GM23338 (cell line): Measurements from ENCODE around the gene C20orf204. TPM values are rescaled to one million over a fixed set of nuclear protein-coding genes. Genes with fewer than 3 reads are reported as not detected.

Source experiments
- ATAC-seq: fragments of 200-7000 bp; cut with Tn5 transposase; 3 replicates; pipeline ENCODE4 v1.9.1; 2020
- DNase-seq: peaks from one replicate; pipeline ENCODE4 v3.0.0-alpha.2; 2015; ENCODE audit warnings: low spot score
- H2AFZ ChIP-seq: fragments of 200-600 bp; sonication (generic); 2 replicates; pipeline ENCODE4 v1.8.0; 2016; ENCODE audit warnings: antibody characterized with exemption, mild to moderate bottlenecking, moderate library complexity
- H3F3A ChIP-seq: fragments of 200-600 bp; sonication (generic); replicated peaks from 2 replicates; pipeline ENCODE4 v1.8.0; 2017; ENCODE audit warnings: antibody characterized with exemption, mixed run types, low read depth
- H3K27ac ChIP-seq: fragments of 200-600 bp; sonication (generic); 2 replicates; pipeline ENCODE4 v1.6.1; 2016; ENCODE audit warnings: low read depth
- H3K27me3 ChIP-seq: fragments of 200-600 bp; sonication (generic); 2 replicates; pipeline ENCODE4 v1.8.0; 2016; ENCODE audit warnings: mild to moderate bottlenecking, mixed run types, moderate library complexity; ENCODE audit not compliant: insufficient read depth
- H3K36me3 ChIP-seq: fragments of 200-600 bp; sonication (generic); 2 replicates; pipeline ENCODE4 v1.8.0; 2016; ENCODE audit warnings: mild to moderate bottlenecking; ENCODE audit not compliant: insufficient read depth
- H3K4me1 ChIP-seq: fragments of 200-600 bp; sonication (generic); 2 replicates; pipeline ENCODE4 v1.8.0; 2016; ENCODE audit warnings: mild to moderate bottlenecking, moderate library complexity; ENCODE audit not compliant: insufficient read depth
- H3K4me2 ChIP-seq: fragments of 200-600 bp; sonication (generic); 2 replicates; pipeline ENCODE4 v1.7.1; 2017; ENCODE audit warnings: mixed run types
- H3K4me3 ChIP-seq: fragments of 200-600 bp; sonication (generic); 2 replicates; pipeline ENCODE4 v1.6.1; 2016; ENCODE audit warnings: mixed run types
- H3K79me2 ChIP-seq: fragments of 200-600 bp; sonication (generic); replicated peaks from 2 replicates; pipeline ENCODE4 v1.8.0; 2017; ENCODE audit warnings: mild to moderate bottlenecking; ENCODE audit not compliant: insufficient read depth
- H3K9me2 ChIP-seq: fragments of 200-600 bp; sonication (generic); 2 replicates; pipeline ENCODE4 v1.8.0; 2017; ENCODE audit not compliant: insufficient read depth
- H4K20me1 ChIP-seq: fragments of 200-600 bp; sonication (generic); replicated peaks from 2 replicates; pipeline ENCODE4 v1.8.0; 2017; ENCODE audit warnings: mild to moderate bottlenecking; ENCODE audit not compliant: insufficient read depth
- H3K27ac Mint-ChIP-seq: 2 replicates; pipeline ENCODE4 v1.8.0; 2020; ENCODE audit warnings: inconsistent platforms, mild to moderate bottlenecking, moderate library complexity, mixed read lengths
- H3K27me3 Mint-ChIP-seq: 3 replicates; pipeline ENCODE4 v1.8.0; 2022; ENCODE audit warnings: low read depth, mild to moderate bottlenecking, moderate library complexity, mixed read lengths, inconsistent platforms; ENCODE audit not compliant: insufficient read depth, poor library complexity
- H3K36me3 Mint-ChIP-seq: 3 replicates; pipeline ENCODE4 v1.8.0; 2021; ENCODE audit warnings: low read depth, mild to moderate bottlenecking, inconsistent platforms, moderate library complexity, mixed read lengths
- H3K4me1 Mint-ChIP-seq: 3 replicates; pipeline ENCODE4 v1.8.0; 2020; ENCODE audit warnings: mild to moderate bottlenecking, inconsistent platforms, mixed read lengths
- H3K4me3 Mint-ChIP-seq: 3 replicates; pipeline ENCODE4 v1.8.0; 2021; ENCODE audit warnings: moderate library complexity, mild to moderate bottlenecking, inconsistent platforms, mixed read lengths
- H3K9me3 Mint-ChIP-seq: 3 replicates; pipeline ENCODE4 v1.8.0; 2020; ENCODE audit warnings: moderate library complexity, mild to moderate bottlenecking, inconsistent platforms, mixed read lengths
- CREB1 ChIP-seq: fragments of 250-450 bp; sonication (Bioruptor Pico); IDR thresholded peaks from 2 replicates; pipeline ENCODE4 v1.5.0; 2020; ENCODE audit warnings: low read depth, mild to moderate bottlenecking, moderate library complexity
- ETS1 ChIP-seq: IDR thresholded peaks from 2 replicates; pipeline ENCODE4 v1.6.1; 2016; ENCODE audit warnings: antibody characterized with exemption
- EZH2 ChIP-seq: fragments of 200-600 bp; sonication (generic); IDR thresholded peaks from one replicate; pipeline ENCODE4 v1.8.0; 2017; ENCODE audit warnings: antibody characterized with exemption, mild to moderate bottlenecking, low read depth; ENCODE audit not compliant: unreplicated experiment
- EZH2phosphoT487 ChIP-seq: fragments of 200-600 bp; sonication (generic); IDR thresholded peaks from one replicate; pipeline ENCODE4 v1.8.1; 2018; ENCODE audit warnings: antibody characterized with exemption; ENCODE audit not compliant: unreplicated experiment
- JUNB ChIP-seq: IDR thresholded peaks from one replicate; pipeline ENCODE4 v1.6.1; 2016; ENCODE audit warnings: antibody characterized with exemption; ENCODE audit not compliant: unreplicated experiment
- NANOG ChIP-seq: IDR thresholded peaks from 2 replicates; pipeline ENCODE4 v1.6.1; 2016; ENCODE audit warnings: antibody characterized with exemption, borderline replicate concordance
- STAT1 ChIP-seq: IDR thresholded peaks from one replicate; pipeline ENCODE4 v1.6.1; 2016; ENCODE audit warnings: antibody characterized with exemption; ENCODE audit not compliant: unreplicated experiment
- ZNF114 ChIP-seq: fragments of 250-450 bp; sonication (Bioruptor Pico); IDR thresholded peaks from 2 replicates; pipeline ENCODE4 v1.5.0; 2020; ENCODE audit warnings: mild to moderate bottlenecking, moderate library complexity
- ZNF331 ChIP-seq: fragments of 250-450 bp; sonication (Bioruptor Pico); IDR thresholded peaks from 2 replicates; pipeline ENCODE4 v1.5.0; 2020; ENCODE audit warnings: low read depth, mild to moderate bottlenecking, moderate library complexity
- polyA plus RNA-seq: library from polyadenylated mRNA; unstranded; fragments of >200 nt; fragmentation: Nextera tagmentation; extraction: Ambion mirVana; gene quantifications from 2 replicates; pipeline ENCODE4 v1.2.1, GENCODE V29; 2016
- total RNA-seq: library from RNA; depleted of rRNA; stranded (reverse); fragments of >200 nt; shearing (Covaris generic); gene quantifications from 2 replicates; pipeline ENCODE4 v1.2.3, GENCODE V29; 2014
- TF ChIP-seq, protein P1 (sequence below), 2 experiments: fragments of 200-600 bp in 1 of 2; sonication (generic) in 1 of 2; conservative IDR thresholded peaks; 2 replicates each; pipeline versions ENCODE4 v1.5.1 to v1.6.1; 2016 to 2017; ENCODE audit warnings: antibody characterized with exemption in 2 of 2, low read depth in 2 of 2, mild to moderate bottlenecking in 2 of 2, moderate library complexity in 1 of 2
- TF ChIP-seq, protein P2 (sequence below): IDR thresholded peaks from one replicate; pipeline ENCODE4 v1.6.1; 2018; ENCODE audit warnings: antibody characterized with exemption; ENCODE audit not compliant: unreplicated experiment
- TF ChIP-seq, protein P3 (sequence below): fragments of 250-450 bp; sonication (Bioruptor Pico); IDR thresholded peaks from 2 replicates; pipeline ENCODE4 v1.5.0; 2020; ENCODE audit warnings: mild to moderate bottlenecking, moderate library complexity

C20orf204 gene
- total and polyA plus RNA-seq, 2 experiments from 2014 or later = 0.73 to 0.82 TPM

DNA sequence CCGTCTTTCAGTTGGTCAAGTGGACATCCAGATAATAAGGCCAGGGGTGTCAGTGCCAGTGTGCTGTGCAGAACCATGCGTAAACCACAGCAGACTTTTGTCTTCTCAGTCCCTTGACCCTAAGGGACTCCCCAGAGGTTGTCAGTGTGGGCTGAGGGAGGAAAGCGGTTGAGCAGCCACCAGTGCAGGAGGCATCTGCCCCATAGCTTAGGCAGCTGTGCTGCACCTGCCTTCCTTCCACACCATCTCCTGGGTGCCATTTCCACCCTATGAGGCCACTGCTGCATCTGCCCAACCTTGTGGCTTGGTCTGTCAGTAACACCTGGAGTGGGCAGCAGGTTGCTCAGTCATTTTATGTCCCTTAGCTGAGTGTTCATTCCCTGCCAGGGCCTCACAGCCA, 29.1 kb upstream of the C20orf204 start (continued):
- TF ChIP-seq, protein P1, sequence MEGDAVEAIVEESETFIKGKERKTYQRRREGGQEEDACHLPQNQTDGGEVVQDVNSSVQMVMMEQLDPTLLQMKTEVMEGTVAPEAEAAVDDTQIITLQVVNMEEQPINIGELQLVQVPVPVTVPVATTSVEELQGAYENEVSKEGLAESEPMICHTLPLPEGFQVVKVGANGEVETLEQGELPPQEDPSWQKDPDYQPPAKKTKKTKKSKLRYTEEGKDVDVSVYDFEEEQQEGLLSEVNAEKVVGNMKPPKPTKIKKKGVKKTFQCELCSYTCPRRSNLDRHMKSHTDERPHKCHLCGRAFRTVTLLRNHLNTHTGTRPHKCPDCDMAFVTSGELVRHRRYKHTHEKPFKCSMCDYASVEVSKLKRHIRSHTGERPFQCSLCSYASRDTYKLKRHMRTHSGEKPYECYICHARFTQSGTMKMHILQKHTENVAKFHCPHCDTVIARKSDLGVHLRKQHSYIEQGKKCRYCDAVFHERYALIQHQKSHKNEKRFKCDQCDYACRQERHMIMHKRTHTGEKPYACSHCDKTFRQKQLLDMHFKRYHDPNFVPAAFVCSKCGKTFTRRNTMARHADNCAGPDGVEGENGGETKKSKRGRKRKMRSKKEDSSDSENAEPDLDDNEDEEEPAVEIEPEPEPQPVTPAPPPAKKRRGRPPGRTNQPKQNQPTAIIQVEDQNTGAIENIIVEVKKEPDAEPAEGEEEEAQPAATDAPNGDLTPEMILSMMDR (conservative IDR thresholded peaks at IDR 0.05; ENCODE audit: low read depth in 2 of 2) = no peak
- TF ChIP-seq, protein P2, sequence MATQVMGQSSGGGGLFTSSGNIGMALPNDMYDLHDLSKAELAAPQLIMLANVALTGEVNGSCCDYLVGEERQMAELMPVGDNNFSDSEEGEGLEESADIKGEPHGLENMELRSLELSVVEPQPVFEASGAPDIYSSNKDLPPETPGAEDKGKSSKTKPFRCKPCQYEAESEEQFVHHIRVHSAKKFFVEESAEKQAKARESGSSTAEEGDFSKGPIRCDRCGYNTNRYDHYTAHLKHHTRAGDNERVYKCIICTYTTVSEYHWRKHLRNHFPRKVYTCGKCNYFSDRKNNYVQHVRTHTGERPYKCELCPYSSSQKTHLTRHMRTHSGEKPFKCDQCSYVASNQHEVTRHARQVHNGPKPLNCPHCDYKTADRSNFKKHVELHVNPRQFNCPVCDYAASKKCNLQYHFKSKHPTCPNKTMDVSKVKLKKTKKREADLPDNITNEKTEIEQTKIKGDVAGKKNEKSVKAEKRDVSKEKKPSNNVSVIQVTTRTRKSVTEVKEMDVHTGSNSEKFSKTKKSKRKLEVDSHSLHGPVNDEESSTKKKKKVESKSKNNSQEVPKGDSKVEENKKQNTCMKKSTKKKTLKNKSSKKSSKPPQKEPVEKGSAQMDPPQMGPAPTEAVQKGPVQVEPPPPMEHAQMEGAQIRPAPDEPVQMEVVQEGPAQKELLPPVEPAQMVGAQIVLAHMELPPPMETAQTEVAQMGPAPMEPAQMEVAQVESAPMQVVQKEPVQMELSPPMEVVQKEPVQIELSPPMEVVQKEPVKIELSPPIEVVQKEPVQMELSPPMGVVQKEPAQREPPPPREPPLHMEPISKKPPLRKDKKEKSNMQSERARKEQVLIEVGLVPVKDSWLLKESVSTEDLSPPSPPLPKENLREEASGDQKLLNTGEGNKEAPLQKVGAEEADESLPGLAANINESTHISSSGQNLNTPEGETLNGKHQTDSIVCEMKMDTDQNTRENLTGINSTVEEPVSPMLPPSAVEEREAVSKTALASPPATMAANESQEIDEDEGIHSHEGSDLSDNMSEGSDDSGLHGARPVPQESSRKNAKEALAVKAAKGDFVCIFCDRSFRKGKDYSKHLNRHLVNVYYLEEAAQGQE = no peak
- no peak for TF ChIP-seq ETS1
- TF ChIP-seq NANOG = no peak
- no peak for TF ChIP-seq CREB1 (CRISPR knock-in tag)
- no peak for TF ChIP-seq ZNF114 (CRISPR knock-in tag)
- no peak for TF ChIP-seq EZH2

DNA sequence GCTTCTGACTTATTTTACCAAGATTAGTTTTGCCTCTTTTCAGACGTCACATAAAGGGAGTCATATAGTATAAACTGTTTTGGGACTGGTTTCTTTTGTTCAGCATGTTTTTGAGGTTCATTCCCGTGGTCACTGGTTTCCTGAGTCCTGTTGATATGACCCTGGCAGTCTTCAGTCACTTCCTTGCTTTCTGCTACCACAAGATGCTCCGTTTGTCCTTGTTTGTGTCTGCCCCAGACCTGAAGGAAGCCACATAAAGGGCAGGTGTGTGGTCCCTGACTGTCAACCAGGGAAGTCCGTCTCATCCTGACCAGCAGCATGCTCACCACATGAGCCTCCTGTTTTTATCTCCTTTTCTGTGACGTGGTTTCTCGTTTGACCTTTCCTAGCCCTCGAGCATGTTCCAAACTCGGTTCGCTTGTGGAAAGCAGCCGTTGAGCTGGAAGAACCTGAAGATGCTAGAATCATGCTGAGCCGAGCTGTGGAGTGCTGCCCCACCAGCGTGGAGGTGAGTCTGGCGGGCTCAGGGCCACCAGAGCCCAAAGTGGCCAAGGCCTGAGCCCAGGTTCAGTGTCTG, 26.1 kb upstream of the C20orf204 start:
- H3K9me3 Mint-ChIP-seq = no peaks in the 10 kb centered on the region
- Histone ChIP-seq H3K9me2 (no peaks in the 10 kb centered on the region), H3K79me2 (peaks cover 15% of the 10 kb centered on the region), H3K4me3 (no peak overlapping the region), H2AFZ (no peak overlapping the region), H3K4me2 (no peak overlapping the region), H3K27ac (no peak overlapping the region), H3K27me3 (no peaks in the 10 kb centered on the region), H3F3A (0 out of 2 replicates have a peak, but pooled peaks cover 11% of the 10 kb centered on the region), H3K4me1 (no peaks in the 10 kb centered on the region), H4K20me1 (peaks cover 12% of the 10 kb centered on the region), H3K36me3 (peaks cover 31% of the 10 kb centered on the region)
- H3K27me3 Mint-ChIP-seq = no peaks in the 10 kb centered on the region
- H3K27ac Mint-ChIP-seq = no peak overlapping the region
- H3K4me1 Mint-ChIP-seq = no peaks in the 10 kb centered on the region
- no peak for DNase-seq
- no peak overlapping the region for H3K4me3 Mint-ChIP-seq
- no peak for ATAC-seq
- peaks cover 67% of the 10 kb centered on the region for H3K36me3 Mint-ChIP-seq
- no peak for TF ChIP-seq CREB1 (CRISPR knock-in tag)
- no peak for TF ChIP-seq STAT1
- no peak for TF ChIP-seq JUNB
- no peak for TF ChIP-seq EZH2
- TF ChIP-seq, protein P3, sequence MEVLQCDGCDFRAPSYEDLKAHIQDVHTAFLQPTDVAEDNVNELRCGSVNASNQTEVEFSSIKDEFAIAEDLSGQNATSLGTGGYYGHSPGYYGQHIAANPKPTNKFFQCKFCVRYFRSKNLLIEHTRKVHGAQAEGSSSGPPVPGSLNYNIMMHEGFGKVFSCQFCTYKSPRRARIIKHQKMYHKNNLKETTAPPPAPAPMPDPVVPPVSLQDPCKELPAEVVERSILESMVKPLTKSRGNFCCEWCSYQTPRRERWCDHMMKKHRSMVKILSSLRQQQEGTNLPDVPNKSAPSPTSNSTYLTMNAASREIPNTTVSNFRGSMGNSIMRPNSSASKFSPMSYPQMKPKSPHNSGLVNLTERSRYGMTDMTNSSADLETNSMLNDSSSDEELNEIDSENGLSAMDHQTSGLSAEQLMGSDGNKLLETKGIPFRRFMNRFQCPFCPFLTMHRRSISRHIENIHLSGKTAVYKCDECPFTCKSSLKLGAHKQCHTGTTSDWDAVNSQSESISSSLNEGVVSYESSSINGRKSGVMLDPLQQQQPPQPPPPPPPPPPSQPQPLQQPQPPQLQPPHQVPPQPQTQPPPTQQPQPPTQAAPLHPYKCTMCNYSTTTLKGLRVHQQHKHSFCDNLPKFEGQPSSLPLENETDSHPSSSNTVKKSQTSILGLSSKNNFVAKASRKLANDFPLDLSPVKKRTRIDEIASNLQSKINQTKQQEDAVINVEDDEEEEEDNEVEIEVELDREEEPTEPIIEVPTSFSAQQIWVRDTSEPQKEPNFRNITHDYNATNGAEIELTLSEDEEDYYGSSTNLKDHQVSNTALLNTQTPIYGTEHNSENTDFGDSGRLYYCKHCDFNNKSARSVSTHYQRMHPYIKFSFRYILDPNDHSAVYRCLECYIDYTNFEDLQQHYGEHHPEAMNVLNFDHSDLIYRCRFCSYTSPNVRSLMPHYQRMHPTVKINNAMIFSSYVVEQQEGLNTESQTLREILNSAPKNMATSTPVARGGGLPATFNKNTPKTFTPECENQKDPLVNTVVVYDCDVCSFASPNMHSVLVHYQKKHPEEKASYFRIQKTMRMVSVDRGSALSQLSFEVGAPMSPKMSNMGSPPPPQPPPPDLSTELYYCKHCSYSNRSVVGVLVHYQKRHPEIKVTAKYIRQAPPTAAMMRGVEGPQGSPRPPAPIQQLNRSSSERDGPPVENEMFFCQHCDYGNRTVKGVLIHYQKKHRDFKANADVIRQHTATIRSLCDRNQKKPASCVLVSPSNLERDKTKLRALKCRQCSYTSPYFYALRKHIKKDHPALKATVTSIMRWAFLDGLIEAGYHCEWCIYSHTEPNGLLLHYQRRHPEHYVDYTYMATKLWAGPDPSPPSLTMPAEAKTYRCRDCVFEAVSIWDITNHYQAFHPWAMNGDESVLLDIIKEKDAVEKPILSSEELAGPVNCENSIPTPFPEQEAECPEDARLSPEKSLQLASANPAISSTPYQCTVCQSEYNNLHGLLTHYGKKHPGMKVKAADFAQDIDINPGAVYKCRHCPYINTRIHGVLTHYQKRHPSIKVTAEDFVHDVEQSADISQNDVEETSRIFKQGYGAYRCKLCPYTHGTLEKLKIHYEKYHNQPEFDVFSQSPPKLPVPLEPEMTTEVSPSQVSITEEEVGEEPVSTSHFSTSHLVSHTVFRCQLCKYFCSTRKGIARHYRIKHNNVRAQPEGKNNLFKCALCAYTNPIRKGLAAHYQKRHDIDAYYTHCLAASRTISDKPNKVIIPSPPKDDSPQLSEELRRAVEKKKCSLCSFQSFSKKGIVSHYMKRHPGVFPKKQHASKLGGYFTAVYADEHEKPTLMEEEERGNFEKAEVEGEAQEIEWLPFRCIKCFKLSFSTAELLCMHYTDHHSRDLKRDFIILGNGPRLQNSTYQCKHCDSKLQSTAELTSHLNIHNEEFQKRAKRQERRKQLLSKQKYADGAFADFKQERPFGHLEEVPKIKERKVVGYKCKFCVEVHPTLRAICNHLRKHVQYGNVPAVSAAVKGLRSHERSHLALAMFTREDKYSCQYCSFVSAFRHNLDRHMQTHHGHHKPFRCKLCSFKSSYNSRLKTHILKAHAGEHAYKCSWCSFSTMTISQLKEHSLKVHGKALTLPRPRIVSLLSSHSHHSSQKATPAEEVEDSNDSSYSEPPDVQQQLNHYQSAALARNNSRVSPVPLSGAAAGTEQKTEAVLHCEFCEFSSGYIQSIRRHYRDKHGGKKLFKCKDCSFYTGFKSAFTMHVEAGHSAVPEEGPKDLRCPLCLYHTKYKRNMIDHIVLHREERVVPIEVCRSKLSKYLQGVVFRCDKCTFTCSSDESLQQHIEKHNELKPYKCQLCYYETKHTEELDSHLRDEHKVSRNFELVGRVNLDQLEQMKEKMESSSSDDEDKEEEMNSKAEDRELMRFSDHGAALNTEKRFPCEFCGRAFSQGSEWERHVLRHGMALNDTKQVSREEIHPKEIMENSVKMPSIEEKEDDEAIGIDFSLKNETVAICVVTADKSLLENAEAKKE (CRISPR knock-in tag) = no peak
- TF ChIP-seq EZH2phosphoT487 = no peak
- TF ChIP-seq ZNF114 (CRISPR knock-in tag) = no peak
- TF ChIP-seq ZNF331 (CRISPR knock-in tag) = no peak
- no peak for TF ChIP-seq NANOG
